HepG2 (cell line): ENCODE data around the gene LDLRAD3. TPM values are rescaled to one million over a fixed set of nuclear protein-coding genes. Genes with fewer than 3 reads are reported as not detected.

Experiments
- ATAC-seq: fragments of 200-7000 bp; cut with Tn5 transposase; 3 replicates; pipeline ENCODE4 v1.9.1; 2020; ENCODE audit warnings: mild to moderate bottlenecking, moderate library complexity
- BruUV-seq: library from RNA; stranded (reverse); fragments of 400-500 nt; replicated peaks from 2 replicates; lab custom pipeline; 2021; lab: Mats Ljungman, UMichigan
- CTCF ChIA-PET: fragments of 300-600 bp; formaldehyde crosslinking; extraction: SDS; loops from one replicate; lab custom pipeline; 2021; ENCODE audit warnings: low total read pairs, inconsistent platforms, low intra/inter-chr PET ratio; lab: Yijun Ruan, JAX
- POLR2A ChIA-PET: fragments of 350-600 bp; sonication (Branson Sonifier 250); formaldehyde crosslinking; loops from one replicate; lab custom pipeline; 2020; ENCODE audit warnings: antibody characterized with exemption, inconsistent platforms; lab: Yijun Ruan, JAX
- DNase-seq: peaks from one replicate; pipeline ENCODE4 v3.0.0-alpha.2; 2015; ENCODE audit warnings: low spot score
- FAIRE-seq: peaks from 3 replicates; lab custom pipeline; 2011; peaks lifted over from hg19 to GRCh38; lab: Jason Lieb, UNC
- H2AFZ ChIP-seq: one replicate; pipeline ENCODE4 v1.6.1; 2011; ENCODE audit warnings: low read length, inconsistent platforms
- H3K27ac ChIP-seq: fragments of 300-600 bp; 3 replicates; pipeline ENCODE4 v1.8.0; 2011; ENCODE audit warnings: mixed run types, mild to moderate bottlenecking, mixed read lengths, low read length, inconsistent platforms; ENCODE audit not compliant: insufficient read depth; ENCODE audit errors: extremely low read length
- H3K27me3 ChIP-seq, 2 experiments: fragments of 200-600 bp in 1 of 2; 2 replicates in 1 of 2; 3 replicates in 1 of 2; pipeline versions ENCODE4 v1.6.0 to v1.8.0; 2011; ENCODE audit warnings: low read length in 2 of 2, mild to moderate bottlenecking in 2 of 2, moderate library complexity in 2 of 2, inconsistent platforms in 1 of 2; ENCODE audit not compliant: insufficient read depth in 2 of 2, control insufficient read depth in 1 of 2
- H3K36me3 ChIP-seq, 2 experiments: fragments of 200-600 bp in 1 of 2; replicated peaks in 1 of 2; 2 replicates in 1 of 2; 3 replicates in 1 of 2; pipeline versions ENCODE4 v1.5.1 to v1.8.0; 2011; ENCODE audit warnings: low read length in 2 of 2, inconsistent platforms in 1 of 2; ENCODE audit not compliant: insufficient read depth in 2 of 2, control insufficient read depth in 1 of 2
- H3K4me1 ChIP-seq: 2 replicates; pipeline ENCODE4 v1.5.1; 2012; ENCODE audit warnings: low read length, inconsistent platforms; ENCODE audit not compliant: insufficient read depth
- H3K4me2 ChIP-seq: 2 replicates; pipeline ENCODE4 v1.6.0; 2011; ENCODE audit warnings: low read depth, low read length, inconsistent platforms
- H3K4me3 ChIP-seq, 3 experiments: fragments of 200-600 bp in 1 of 3; sonication (generic), shearing (Covaris generic) in 1 of 3; replicated peaks in 1 of 3; 2 replicates each; pipeline ENCODE4 v1.5.1; 2011 to 2016; ENCODE audit warnings: low read length in 3 of 3, inconsistent platforms in 2 of 3, low read depth in 2 of 3, mild to moderate bottlenecking in 2 of 3, control low read depth in 1 of 3, mixed read lengths in 1 of 3; ENCODE audit not compliant: insufficient read depth in 1 of 3
- H3K79me2 ChIP-seq: one replicate; pipeline ENCODE4 v1.6.1; 2011; ENCODE audit warnings: low read length, inconsistent platforms; ENCODE audit not compliant: insufficient read depth
- H3K9ac ChIP-seq: 2 replicates; pipeline ENCODE4 v1.6.0; 2011; ENCODE audit warnings: mild to moderate bottlenecking, low read depth, low read length, inconsistent platforms; ENCODE audit not compliant: insufficient read depth
- H3K9me3 ChIP-seq: 2 replicates; pipeline ENCODE4 v1.5.1; 2012; ENCODE audit warnings: mild to moderate bottlenecking, low read length
- H4K20me1 ChIP-seq: 2 replicates; pipeline ENCODE4 v1.6.0; 2011; ENCODE audit warnings: inconsistent platforms, mild to moderate bottlenecking, low read length, moderate library complexity; ENCODE audit not compliant: insufficient read depth
- AHDC1 ChIP-seq: sonication (generic); formaldehyde crosslinking; IDR thresholded peaks from 2 replicates; pipeline ENCODE4 v1.5.1; 2020; ENCODE audit warnings: mild to moderate bottlenecking, missing genetic modification reagents, borderline replicate concordance
- HMGXB4 ChIP-seq, 2 experiments: sonication (generic) in 1 of 2; formaldehyde crosslinking in 1 of 2; IDR thresholded peaks; 2 replicates each; pipeline versions ENCODE4 v1.4.0 to v1.6.1; 2018 to 2020; ENCODE audit warnings: missing genetic modification reagents in 2 of 2, borderline replicate concordance in 1 of 2, low read depth in 1 of 2, mild to moderate bottlenecking in 1 of 2, missing biosample characterization in 1 of 2
- KAT2B ChIP-seq: fragments of 150-350 bp; IDR thresholded peaks from 2 replicates; pipeline ENCODE4 v1.6.1; 2014; ENCODE audit warnings: low read depth, low read length, borderline replicate concordance
- NBN ChIP-seq: fragments of 450-650 bp; conservative IDR thresholded peaks from 2 replicates; pipeline ENCODE4 v1.6.1; 2017
- PATZ1 ChIP-seq: sonication (generic); formaldehyde crosslinking; IDR thresholded peaks from 2 replicates; pipeline ENCODE4 v1.4.0; 2020; ENCODE audit warnings: missing genetic modification reagents
- PAX8 ChIP-seq: sonication (generic); formaldehyde crosslinking; IDR thresholded peaks from 2 replicates; pipeline ENCODE4 v1.8.0; 2022; ENCODE audit warnings: mild to moderate bottlenecking, missing genetic modification reagents, borderline replicate concordance
- SATB2 ChIP-seq: sonication (generic); formaldehyde crosslinking; IDR thresholded peaks from 2 replicates; pipeline ENCODE4 v1.5.0; 2020; ENCODE audit warnings: missing genetic modification reagents
- ZBTB49 ChIP-seq: sonication (generic); formaldehyde crosslinking; IDR thresholded peaks from 2 replicates; pipeline ENCODE4 v1.4.0; 2020; ENCODE audit warnings: missing genetic modification reagents, borderline replicate concordance
- ZNF230 ChIP-seq: sonication (generic); formaldehyde crosslinking; IDR thresholded peaks from 2 replicates; pipeline ENCODE4 v1.4.0; 2020; ENCODE audit warnings: mild to moderate bottlenecking, missing genetic modification reagents
- ZNF549 ChIP-seq: sonication (generic); formaldehyde crosslinking; IDR thresholded peaks from 2 replicates; pipeline ENCODE4 v1.5.0; 2020; ENCODE audit warnings: missing genetic modification reagents
- ZNF713 ChIP-seq: sonication (generic); formaldehyde crosslinking; IDR thresholded peaks from 2 replicates; pipeline ENCODE4 v1.4.0; 2020; ENCODE audit warnings: mild to moderate bottlenecking, missing genetic modification reagents
- WGBS: methylation state at CpG from one replicate; pipeline ENCODE4 v1.1.6; 2017; ENCODE audit warnings: low lambda C conversion rate; 5-methylcytosine and 5-hydroxymethylcytosine counted together
- in situ Hi-C: cut with HindIII; loops from 2 replicates; pipeline ENCODE4 v1.10.0; 2017; ENCODE audit warnings: low pct_unique_long_range_greater_than_20kb; ENCODE audit not compliant: extremely low pct_ligation_motif_present
- intact Hi-C: fragments of 100-400 bp; cut with micrococcal nuclease; formaldehyde crosslinking; loops from one replicate; pipeline ENCODE4 v1.10.0; 2022; ENCODE audit not compliant: unreplicated experiment
- polyA plus RNA-seq, 8 experiments: library from polyadenylated mRNA; depleted of rRNA in 3 of 8; stranded (reverse) in 7 of 8; unstranded in 1 of 8; fragments of >200 nt; fragmentation: Illumina TruSeq in 4 of 8; extraction: Trizol in 4 of 8; gene quantifications; 2 replicates each; pipeline versions ENCODE4 v1.2.1 to v1.2.3, GENCODE V29; 2011 to 2016; ENCODE audit warnings: low read depth in 4 of 8, missing spikeins in 1 of 8, mixed read lengths in 1 of 8; ENCODE audit not compliant: insufficient read depth in 1 of 8
- total RNA-seq, 5 experiments: library from RNA; depleted of rRNA; stranded (reverse); fragments of >200 nt; fragmentation: Illumina TruSeq; extraction: Trizol; gene quantifications; 2 replicates each; pipeline ENCODE4 v1.2.3, GENCODE V29; 2016; ENCODE audit warnings: low read depth in 1 of 5

The LDLRAD3 gene
- total and polyA plus RNA-seq, 2 of the 13 experiments (the other 11 are each of a cell fraction or from before 2014, with no cell fraction given): 0.50 to 0.60 TPM

GRCh38 chr11:36167073-36167472 lies 223.2 kb downstream of the LDLRAD3 start (continued):
- TF ChIP-seq AHDC1 (no peak), SATB2 (no peak), ZNF549 (no peak)

- ATAC-seq: no peak
- no peaks in the 10 kb centered on the region for H3K9me3 ChIP-seq
- TF ChIP-seq ZBTB49 (CRISPR knock-in tag): no peak
- TF ChIP-seq ZNF230 (CRISPR knock-in tag): no peak
- no peak for TF ChIP-seq ZNF713 (CRISPR knock-in tag)
- TF ChIP-seq KAT2B: no peak
- no peak for TF ChIP-seq PATZ1 (CRISPR knock-in tag)
- TF ChIP-seq NBN: no peak
- no peak for TF ChIP-seq HMGXB4 (CRISPR knock-in tag; IDR thresholded peaks at IDR 0.05; ENCODE audit: borderline replicate concordance in 1 of 2, low read depth in 1 of 2)
- TF ChIP-seq PAX8 (CRISPR knock-in tag): no peak
Observed at GRCh38 chr11:36167729-36168128, 223.9 kb downstream of the LDLRAD3 start.

More at GRCh38 chr11:36167729-36168128, 223.9 kb downstream of the LDLRAD3 start:
- Histone ChIP-seq H2AFZ (no peak overlapping the region), H3K36me3 (no peaks in the 10 kb centered on the region), H3K4me2 (no peak overlapping the region), H3K9ac (no peak overlapping the region), H3K27me3 (peaks cover 1 to 6% of the 10 kb centered on the region in 2 experiments; a peak in 2 of 5 replicates), H3K79me2 (no peaks in the 10 kb centered on the region), H3K27ac (no peak overlapping the region), H3K4me3 (no peak overlapping the region), H3K4me1 (no peaks in the 10 kb centered on the region), H4K20me1 (no peaks in the 10 kb centered on the region)
- no TSS peak for BruUV-seq
- in situ Hi-C loops: no loop called here
- 32% methylated on average over 5 of the region's 6 CpGs for whole genome bisulfite sequencing
- CTCF ChIA-PET: no interaction called here
- FAIRE-seq (no peak), DNase-seq (no peak)
- POLR2A ChIA-PET: no interaction called here
- intact Hi-C loops: no loop called here
